Uterus (tissue), 2 donors: Measurements from ENCODE around the gene SYCE1.

Source experiments
- POLR2A ChIP-seq, 2 donors: fragments of 450-650 bp; IDR thresholded peaks; one replicate each; pipeline ENCODE4 v1.6.1; 2016; ENCODE audit warnings: antibody characterized with exemption in 2 of 2, mild to moderate bottlenecking in 1 of 2, moderate library complexity in 1 of 2
- TF ChIP-seq, protein P1 (sequence below), 4 experiments: fragments of 200-600 bp in 2 of 4; fragments of 450-650 bp in 2 of 4; sonication (generic) in 2 of 4; IDR thresholded peaks; one replicate each; pipeline ENCODE4 v1.5.1; 2016 to 2019; ENCODE audit warnings: antibody characterized with exemption in 4 of 4, mild to moderate bottlenecking in 2 of 4, moderate library complexity in 1 of 4

DNA sequence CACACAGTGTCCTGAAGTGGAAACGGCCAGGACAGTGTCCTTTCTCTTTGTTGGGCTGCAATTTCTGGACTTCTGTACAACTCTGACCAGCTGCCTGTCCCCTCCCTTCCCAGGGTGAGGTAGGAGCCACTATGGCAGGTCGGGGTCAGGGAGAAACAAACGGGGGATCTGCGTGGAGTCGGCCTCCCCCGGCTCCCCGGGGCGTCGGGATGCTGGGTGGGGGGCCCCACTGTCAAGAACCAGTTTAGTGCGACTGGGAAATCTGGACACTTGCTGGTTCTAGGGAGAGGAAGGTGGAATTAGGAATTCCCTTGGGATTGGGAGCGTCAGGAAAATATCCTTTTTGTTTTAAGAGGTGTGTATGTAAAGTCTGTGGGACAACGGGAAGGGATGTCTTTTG lies 567 bp downstream of the SYCE1 start:
- TF ChIP-seq, protein P1, sequence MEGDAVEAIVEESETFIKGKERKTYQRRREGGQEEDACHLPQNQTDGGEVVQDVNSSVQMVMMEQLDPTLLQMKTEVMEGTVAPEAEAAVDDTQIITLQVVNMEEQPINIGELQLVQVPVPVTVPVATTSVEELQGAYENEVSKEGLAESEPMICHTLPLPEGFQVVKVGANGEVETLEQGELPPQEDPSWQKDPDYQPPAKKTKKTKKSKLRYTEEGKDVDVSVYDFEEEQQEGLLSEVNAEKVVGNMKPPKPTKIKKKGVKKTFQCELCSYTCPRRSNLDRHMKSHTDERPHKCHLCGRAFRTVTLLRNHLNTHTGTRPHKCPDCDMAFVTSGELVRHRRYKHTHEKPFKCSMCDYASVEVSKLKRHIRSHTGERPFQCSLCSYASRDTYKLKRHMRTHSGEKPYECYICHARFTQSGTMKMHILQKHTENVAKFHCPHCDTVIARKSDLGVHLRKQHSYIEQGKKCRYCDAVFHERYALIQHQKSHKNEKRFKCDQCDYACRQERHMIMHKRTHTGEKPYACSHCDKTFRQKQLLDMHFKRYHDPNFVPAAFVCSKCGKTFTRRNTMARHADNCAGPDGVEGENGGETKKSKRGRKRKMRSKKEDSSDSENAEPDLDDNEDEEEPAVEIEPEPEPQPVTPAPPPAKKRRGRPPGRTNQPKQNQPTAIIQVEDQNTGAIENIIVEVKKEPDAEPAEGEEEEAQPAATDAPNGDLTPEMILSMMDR (IDR thresholded peaks at IDR 0.05): no peak
- no peak for TF ChIP-seq POLR2A (IDR thresholded peaks at IDR 0.05)
